Endothelial cell of umbilical vein (primary cell): Measurements from ENCODE around the gene KIAA1671. TPM values are rescaled to one million over a fixed set of nuclear protein-coding genes. Genes with fewer than 3 reads are reported as not detected.

Source experiments
- BruUV-seq: library from RNA; stranded (reverse); fragments of 400-500 nt; replicated peaks from 2 replicates; lab custom pipeline; 2021; lab: Mats Ljungman, UMichigan
- CTCF ChIA-PET: fragments of 300-600, 350-600 bp; sonication (Branson Sonifier 250); formaldehyde crosslinking; loops from one replicate; lab custom pipeline; 2021; ENCODE audit warnings: antibody characterized with exemption, inconsistent platforms; lab: Charles Lee
- POLR2A ChIA-PET: fragments of 300-600, 350-600 bp; sonication (Branson Sonifier 250); formaldehyde crosslinking; loops from one replicate; lab custom pipeline; 2021; ENCODE audit warnings: antibody characterized with exemption, inconsistent platforms; lab: Charles Lee
- DNase-seq: peaks from one replicate; pipeline ENCODE4 v3.0.0-alpha.2; 2011; ENCODE audit warnings: low read depth, low spot score
- FAIRE-seq: peaks from 2 replicates; lab custom pipeline; 2011; peaks lifted over from hg19 to GRCh38; lab: Jason Lieb, UNC
- H2AFZ ChIP-seq: 2 replicates; pipeline ENCODE4 v1.6.0; 2012; ENCODE audit warnings: low read depth, low read length, control low read depth, inconsistent platforms
- H3K27ac ChIP-seq: 2 replicates; pipeline ENCODE4 v1.5.1; 2011; ENCODE audit warnings: low read depth, mild to moderate bottlenecking, control low read depth, low read length, moderate library complexity; ENCODE audit not compliant: insufficient read depth
- H3K27me3 ChIP-seq, 2 experiments: 2 replicates each; pipeline versions ENCODE4 v1.6.0 to v1.6.1; 2011; ENCODE audit warnings: low read length in 2 of 2, mixed read lengths in 1 of 2; ENCODE audit not compliant: control insufficient read depth in 2 of 2, insufficient read depth in 2 of 2
- H3K36me3 ChIP-seq, 2 experiments: 2 replicates in 1 of 2; 3 replicates in 1 of 2; pipeline ENCODE4 v1.5.1; 2011; ENCODE audit warnings: low read length in 2 of 2, mild to moderate bottlenecking in 1 of 2, moderate library complexity in 1 of 2; ENCODE audit not compliant: control insufficient read depth in 2 of 2, insufficient read depth in 2 of 2; ENCODE audit errors: extremely low read depth in 1 of 2
- H3K4me1 ChIP-seq: 3 replicates; pipeline ENCODE4 v1.5.1; 2011; ENCODE audit warnings: mild to moderate bottlenecking, low read length; ENCODE audit not compliant: control insufficient read depth, insufficient read depth; ENCODE audit errors: extremely low read depth
- H3K4me2 ChIP-seq: 2 replicates; pipeline ENCODE4 v1.6.1; 2011; ENCODE audit warnings: low read length, control low read depth, mixed read lengths; ENCODE audit not compliant: insufficient read depth
- H3K4me3 ChIP-seq, 3 experiments: fragments of 200-600 bp in 1 of 3; sonication (generic), shearing (Covaris generic) in 1 of 3; replicated peaks in 1 of 3; 2 replicates each; pipeline ENCODE4 v1.5.1; 2011 to 2016; ENCODE audit warnings: control low read depth in 3 of 3, low read length in 3 of 3, mild to moderate bottlenecking in 2 of 3, inconsistent platforms in 1 of 3, low read depth in 1 of 3, moderate library complexity in 1 of 3; ENCODE audit not compliant: insufficient read depth in 1 of 3
- H3K79me2 ChIP-seq: 2 replicates; pipeline ENCODE4 v1.6.0; 2012; ENCODE audit warnings: low read length, inconsistent platforms; ENCODE audit not compliant: control insufficient read depth, insufficient read depth
- H3K9ac ChIP-seq: replicated peaks from 2 replicates; pipeline ENCODE3; 2011; ENCODE audit warnings: low read length, control low read depth; ENCODE audit not compliant: insufficient read depth; ENCODE audit errors: extremely low read depth
- H3K9me1 ChIP-seq: replicated peaks from 3 replicates; pipeline ENCODE4 v1.6.0; 2011; ENCODE audit warnings: mild to moderate bottlenecking, low read length; ENCODE audit not compliant: control insufficient read depth, insufficient read depth; ENCODE audit errors: extremely low read depth
- H3K9me3 ChIP-seq: replicated peaks from 2 replicates; pipeline ENCODE4 v1.5.1; 2012; ENCODE audit warnings: low read length, inconsistent platforms; ENCODE audit not compliant: control insufficient read depth, insufficient read depth
- H4K20me1 ChIP-seq: replicated peaks from 2 replicates; pipeline ENCODE3; 2011; ENCODE audit warnings: mild to moderate bottlenecking, low read length; ENCODE audit not compliant: control insufficient read depth, insufficient read depth; ENCODE audit errors: extremely low read depth
- CTCF ChIP-seq, 2 donors: IDR thresholded peaks; 1 replicate in 1 of 2; 2 replicates in 1 of 2; pipeline ENCODE4 v1.5.1; 2011; ENCODE audit warnings: low read length in 2 of 2, mild to moderate bottlenecking in 2 of 2, moderate library complexity in 2 of 2, control low read depth in 1 of 2, inconsistent platforms in 1 of 2, low read depth in 1 of 2; ENCODE audit not compliant: insufficient read depth in 1 of 2; ENCODE audit errors: extremely low read depth in 1 of 2
- EZH2 ChIP-seq: IDR thresholded peaks from 2 replicates; pipeline ENCODE4 v1.6.1; 2012; ENCODE audit warnings: borderline replicate concordance, low read depth, mild to moderate bottlenecking, moderate library complexity, low read length, inconsistent platforms; ENCODE audit not compliant: severe bottlenecking
- FOS ChIP-seq: IDR thresholded peaks from 2 replicates; pipeline ENCODE4 v1.6.1; 2011; ENCODE audit warnings: mild to moderate bottlenecking, low read length, moderate library complexity, borderline replicate concordance; ENCODE audit not compliant: insufficient read depth
- GATA2 ChIP-seq: IDR thresholded peaks from 2 replicates; pipeline ENCODE4 v1.7.0; 2011; ENCODE audit warnings: low read depth, mild to moderate bottlenecking, moderate library complexity, mixed read lengths, low read length; ENCODE audit not compliant: insufficient read length, insufficient read depth
- JUN ChIP-seq: IDR thresholded peaks from 2 replicates; pipeline ENCODE4 v1.6.1; 2011; ENCODE audit warnings: borderline replicate concordance, low read depth; ENCODE audit not compliant: insufficient read length, insufficient read depth
- MAX ChIP-seq: IDR thresholded peaks from 2 replicates; pipeline ENCODE4 v1.6.1; 2011; ENCODE audit not compliant: insufficient read depth, insufficient read length
- MYC ChIP-seq: IDR thresholded peaks from one replicate; pipeline ENCODE4 v1.6.1; 2011; ENCODE audit warnings: mild to moderate bottlenecking, low read depth, low read length
- POLR2A ChIP-seq: IDR thresholded peaks from 2 replicates; pipeline ENCODE4 v1.6.1; 2012; ENCODE audit warnings: low read depth, mild to moderate bottlenecking, control low read depth, low read length
- POLR2AphosphoS5 ChIP-seq: IDR thresholded peaks from 2 replicates; pipeline ENCODE4 v1.6.1; 2012; ENCODE audit warnings: low read depth, mild to moderate bottlenecking, control low read depth, low read length, moderate library complexity; ENCODE audit not compliant: insufficient read depth
- dilution Hi-C: fragments of 300-500 bp; cut with MboI; formaldehyde crosslinking; loops from one replicate; pipeline ENCODE4 v1.15.0; 2019; ENCODE audit warnings: low sequenced_read_pairs; ENCODE audit not compliant: extremely low pct_ligation_motif_present
- intact Hi-C: fragments of 100-400 bp; cut with micrococcal nuclease; formaldehyde crosslinking; loops from one replicate; pipeline ENCODE4 v1.10.0; 2022
- polyA plus RNA-seq, 4 experiments: library from polyadenylated mRNA; depleted of rRNA in 3 of 4; stranded (reverse) in 3 of 4; unstranded in 1 of 4; fragments of >200 nt; gene quantifications; 2 replicates each; pipeline versions ENCODE4 v1.2.1 to v1.2.3, GENCODE V29; 2011 to 2012; ENCODE audit warnings: missing spikeins in 1 of 4
- total RNA-seq: library from RNA; stranded (reverse); gene quantifications from 2 replicates; pipeline ENCODE4 v1.2.3, GENCODE V29; 2021

Gene KIAA1671
- total and polyA plus RNA-seq, 2 donors (not counting 3 experiments of a cell fraction or from before 2014, with no cell fraction given) = 23.1 to 85.1 TPM

GRCh38 chr22:25219948-25220442, 267.5 kb downstream of the KIAA1671 start:
- dilution Hi-C loops (no loop called here), intact Hi-C loops (no loop called here)
- Histone ChIP-seq H3K27ac (no peak overlapping the region), H4K20me1 (no peaks in the 10 kb centered on the region), H3K27me3 (peaks cover 0 to 10% of the 10 kb centered on the region in 2 experiments), H2AFZ (no peak overlapping the region), H3K4me2 (no peak overlapping the region), H3K36me3 (no peaks in the 10 kb centered on the region), H3K9ac (no peak overlapping the region), H3K9me1 (no peaks in the 10 kb centered on the region), H3K9me3 (no peaks in the 10 kb centered on the region), H3K4me3 (no peak overlapping the region), H3K4me1 (no peaks in the 10 kb centered on the region), H3K79me2 (no peaks in the 10 kb centered on the region)
- POLR2A ChIA-PET = no interaction called here
- no TSS peak for BruUV-seq
- no peak for TF ChIP-seq EZH2
- TF ChIP-seq JUN = no peak
- no peak for TF ChIP-seq POLR2A
- no peak for TF ChIP-seq MAX
- TF ChIP-seq GATA2 = no peak
- no peak for TF ChIP-seq MYC
- TF ChIP-seq FOS = no peak
- no peak for TF ChIP-seq POLR2AphosphoS5
- no peak for DNase-seq
- CTCF ChIA-PET = interaction anchor here (1.6 kb wide), 1 partner anchor 18 kb away, joined by 5 read pairs; no protein-coding TSS in a partner anchor
- FAIRE-seq = no peak

- ChIA-PET CTCF (no interaction called here), POLR2A (no interaction called here)
- DNase-seq (no peak), FAIRE-seq (no peak)
- no peaks in the 10 kb centered on the region for H3K9me1 ChIP-seq
- H2AFZ ChIP-seq = no peak overlapping the region
- dilution Hi-C loops (no loop called here), intact Hi-C loops (no loop called here)
- H3K4me3 ChIP-seq = no peak overlapping the region
- H4K20me1 ChIP-seq = no peaks in the 10 kb centered on the region
- no TSS peak for BruUV-seq
- H3K9me3 ChIP-seq = no peaks in the 10 kb centered on the region
- H3K4me1 ChIP-seq = no peaks in the 10 kb centered on the region
- no peak for TF ChIP-seq CTCF (IDR thresholded peaks at IDR 0.05; ENCODE audit: extremely low read depth in 1 of 2, insufficient read depth in 1 of 2, low read depth in 1 of 2, low read length in 2 of 2)
- TF ChIP-seq FOS = no peak
- no peak for TF ChIP-seq MYC
- TF ChIP-seq POLR2A = no peak
- TF ChIP-seq POLR2AphosphoS5 = no peak
- TF ChIP-seq GATA2 = no peak
- TF ChIP-seq MAX = no peak
- no peak for TF ChIP-seq JUN
- no peak for TF ChIP-seq EZH2
- H3K27me3 ChIP-seq = peaks cover 2 to 10% of the 10 kb centered on the region in 2 experiments
- no peak overlapping the region for H3K9ac ChIP-seq
- no peaks in the 10 kb centered on the region for H3K79me2 ChIP-seq
- H3K36me3 ChIP-seq = no peaks in the 10 kb centered on the region
- H3K4me2 ChIP-seq = no peak overlapping the region
- H3K27ac ChIP-seq = no peak overlapping the region
These were observed 269.3 kb downstream of the KIAA1671 start for GRCh38 chr22:25221790-25222189.
